Endothelial cell (in vitro differentiated cells): Measurements from ENCODE around the gene ROCK2. TPM values are rescaled to one million over a fixed set of nuclear protein-coding genes. Genes with fewer than 3 reads are reported as not detected.
A peak's percentile ranks its signal among the peaks of the same experiment; 100 is the strongest.

Source experiments
- DNase-seq: peaks from one replicate; pipeline ENCODE4 v3.0.0; 2021; ENCODE audit warnings: low spot score
- H3K27ac Mint-ChIP-seq: one replicate; pipeline ENCODE4 v1.8.0; 2021; ENCODE audit warnings: mixed read lengths, inconsistent platforms; ENCODE audit not compliant: unreplicated experiment
- H3K27me3 Mint-ChIP-seq: one replicate; pipeline ENCODE4 v1.8.0; 2021; ENCODE audit warnings: mild to moderate bottlenecking, moderate library complexity, mixed read lengths, inconsistent platforms; ENCODE audit not compliant: unreplicated experiment
- H3K36me3 Mint-ChIP-seq: one replicate; pipeline ENCODE4 v1.8.0; 2021; ENCODE audit warnings: mild to moderate bottlenecking, low read depth, mixed read lengths, inconsistent platforms; ENCODE audit not compliant: unreplicated experiment
- H3K4me1 Mint-ChIP-seq: one replicate; pipeline ENCODE4 v1.8.0; 2021; ENCODE audit warnings: mild to moderate bottlenecking, mixed read lengths, inconsistent platforms; ENCODE audit not compliant: unreplicated experiment
- H3K4me3 Mint-ChIP-seq: one replicate; pipeline ENCODE4 v1.8.0; 2021; ENCODE audit warnings: mild to moderate bottlenecking, mixed read lengths, inconsistent platforms; ENCODE audit not compliant: unreplicated experiment
- H3K9me3 Mint-ChIP-seq: one replicate; pipeline ENCODE4 v1.8.0; 2021; ENCODE audit warnings: mixed read lengths, inconsistent platforms; ENCODE audit not compliant: unreplicated experiment
- CTCF ChIP-seq: fragments of 200-600 bp; sonication (generic); IDR thresholded peaks from one replicate; pipeline ENCODE4 v1.5.0; 2021; ENCODE audit warnings: antibody characterized with exemption; ENCODE audit not compliant: unreplicated experiment
- total RNA-seq: library from RNA; stranded (reverse); fragmentation: NEBNext Ultra II Directional; extraction: Animal tissue kit (Norgen Biotek cat#: 25700); gene quantifications from one replicate; pipeline ENCODE4 v1.2.1, GENCODE V29; 2021; ENCODE audit not compliant: unreplicated experiment

Gene ROCK2
- total RNA-seq, 1 donor from 2014 or later: 52.8 TPM

GRCh38 chr2:11368059-11368572 lies 23.7 kb upstream of the ROCK2 start:
- TF ChIP-seq CTCF: no peak
- no peak overlapping the region for H3K27ac Mint-ChIP-seq
- no peaks in the 10 kb centered on the region for H3K36me3 Mint-ChIP-seq
- no peak for DNase-seq
- peaks cover 24% of the 10 kb centered on the region for H3K4me1 Mint-ChIP-seq
- H3K4me3 Mint-ChIP-seq: no peak overlapping the region
- H3K9me3 Mint-ChIP-seq: no peaks in the 10 kb centered on the region
- H3K27me3 Mint-ChIP-seq: peaks cover 18% of the 10 kb centered on the region

- Mint-ChIP-seq H3K27me3 (peaks cover 14% of the 10 kb centered on the region), H3K36me3 (no peaks in the 10 kb centered on the region), H3K9me3 (no peaks in the 10 kb centered on the region), H3K4me3 (no peak overlapping the region), H3K4me1 (peaks cover 24% of the 10 kb centered on the region), H3K27ac (peak overlapping the region; percentile 19)
- TF ChIP-seq CTCF: no peak
- DNase-seq: no peak
Measured at GRCh38 chr2:11367170-11367730, 22.8 kb upstream of the ROCK2 start.

- no peaks in the 10 kb centered on the region for H3K9me3 Mint-ChIP-seq
Measured at GRCh38 chr2:11366326-11366741, 21.9 kb upstream of the ROCK2 start.

GRCh38 chr2:11365096-11365879 lies 20.9 kb upstream of the ROCK2 start:
- no peak overlapping the region for H3K4me3 Mint-ChIP-seq
- no peaks in the 10 kb centered on the region for H3K36me3 Mint-ChIP-seq
- H3K27me3 Mint-ChIP-seq: peaks cover 8% of the 10 kb centered on the region
- peaks cover 24% of the 10 kb centered on the region for H3K4me1 Mint-ChIP-seq
- no peak for DNase-seq
- TF ChIP-seq CTCF: no peak
- peak overlapping the region; percentile 51 for H3K27ac Mint-ChIP-seq
- H3K9me3 Mint-ChIP-seq: no peaks in the 10 kb centered on the region

More at GRCh38 chr2:11366326-11366741, 21.9 kb upstream of the ROCK2 start:
- Mint-ChIP-seq H3K4me1 (peaks cover 24% of the 10 kb centered on the region), H3K27ac (no peak overlapping the region), H3K36me3 (no peaks in the 10 kb centered on the region), H3K4me3 (no peak overlapping the region), H3K27me3 (peaks cover 9% of the 10 kb centered on the region)
- TF ChIP-seq CTCF: no peak
- no peak for DNase-seq

GRCh38 chr2:11364565-11364887 lies 20.1 kb upstream of the ROCK2 start:
- no peak overlapping the region for H3K27ac Mint-ChIP-seq
- H3K4me3 Mint-ChIP-seq: no peak overlapping the region
- no peaks in the 10 kb centered on the region for H3K36me3 Mint-ChIP-seq
- H3K9me3 Mint-ChIP-seq: no peaks in the 10 kb centered on the region
- peaks cover 25% of the 10 kb centered on the region for H3K4me1 Mint-ChIP-seq
- no peak for TF ChIP-seq CTCF
- peaks cover 8% of the 10 kb centered on the region for H3K27me3 Mint-ChIP-seq
- DNase-seq: no peak
